OCI-LY3 (cell line): ENCODE data around the gene VPS13D.

Source experiments
- H2AFZ ChIP-seq: fragments of 200-600, 300-600 bp; shearing (Covaris generic); 2 replicates; pipeline ENCODE4 v1.6.0; 2014; ENCODE audit warnings: antibody characterized with exemption, low read depth, low read length
- H3K27ac ChIP-seq: fragments of 200-600, 300-600 bp; sonication (generic); 2 replicates; pipeline ENCODE4 v1.5.1; 2014; ENCODE audit warnings: mild to moderate bottlenecking, low read length, moderate library complexity, mixed read lengths
- H3K27me3 ChIP-seq: fragments of 200-600, 300-600 bp; sonication (generic); 2 replicates; pipeline ENCODE4 v1.6.1; 2014; ENCODE audit warnings: low read depth, low read length, mixed read lengths
- H3K36me3 ChIP-seq: fragments of 200-600, 300-600 bp; sonication (generic); replicated peaks from 2 replicates; pipeline ENCODE3; 2014; ENCODE audit warnings: low read depth, low read length, mixed read lengths
- H3K4me1 ChIP-seq: fragments of 300-600, 200-600 bp; sonication (generic); 2 replicates; pipeline ENCODE4 v1.6.1; 2014; ENCODE audit warnings: low read length, mixed read lengths
- H3K4me2 ChIP-seq: fragments of 200-600, 300-600 bp; sonication (generic); 2 replicates; pipeline ENCODE4 v1.6.1; 2014; ENCODE audit warnings: low read length, mixed read lengths
- H3K4me3 ChIP-seq: fragments of 300-600, 200-600 bp; sonication (generic); 2 replicates; pipeline ENCODE4 v1.5.1; 2014; ENCODE audit warnings: antibody characterized with exemption, mild to moderate bottlenecking, low read length, moderate library complexity
- H3K79me2 ChIP-seq: fragments of 300-600, 200-600 bp; shearing (Covaris generic); 2 replicates; pipeline ENCODE4 v1.6.1; 2014; ENCODE audit warnings: mild to moderate bottlenecking, low read length, mixed read lengths
- H3K9ac ChIP-seq: fragments of 300-600, 200-600 bp; shearing (Covaris generic); 2 replicates; pipeline ENCODE4 v1.6.0; 2014; ENCODE audit warnings: mild to moderate bottlenecking, low read length, moderate library complexity
- H3K9me3 ChIP-seq: fragments of 200-600, 300-600 bp; shearing (Covaris generic); 2 replicates; pipeline ENCODE4 v1.6.1; 2014; ENCODE audit warnings: low read length, mixed read lengths; ENCODE audit not compliant: insufficient read depth
- H4K20me1 ChIP-seq: fragments of 200-600, 300-600 bp; sonication (generic); 2 replicates; pipeline ENCODE4 v1.6.1; 2016; ENCODE audit warnings: low read length, mixed read lengths; ENCODE audit not compliant: insufficient read depth
- CTCF ChIP-seq: fragments of 200-600, 300-600 bp; sonication (generic); IDR thresholded peaks from 2 replicates; pipeline ENCODE4 v1.5.1; 2014; ENCODE audit warnings: antibody characterized with exemption, low read length, low read depth
- EZH2phosphoT487 ChIP-seq: fragments of 200-600 bp; shearing (Covaris generic); IDR thresholded peaks from 2 replicates; pipeline ENCODE4 v1.6.1; 2018; ENCODE audit warnings: antibody characterized with exemption, mixed run types, low read depth

Gene VPS13D

GRCh38 chr1:12544357-12544756, 314.5 kb downstream of the VPS13D start:
- Histone ChIP-seq H3K27me3 (no peaks in the 10 kb centered on the region), H3K9me3 (no peaks in the 10 kb centered on the region), H3K4me2 (no peak overlapping the region), H3K4me3 (no peak overlapping the region), H3K9ac (no peak overlapping the region), H3K79me2 (no peaks in the 10 kb centered on the region), H2AFZ (no peak overlapping the region), H3K4me1 (no peaks in the 10 kb centered on the region), H3K36me3 (no peaks in the 10 kb centered on the region), H3K27ac (no peak overlapping the region), H4K20me1 (no peaks in the 10 kb centered on the region)
- TF ChIP-seq EZH2phosphoT487 (no peak), CTCF (no peak)

- Histone ChIP-seq H2AFZ (no peak overlapping the region), H3K4me1 (no peaks in the 10 kb centered on the region), H3K9ac (no peak overlapping the region), H3K9me3 (no peaks in the 10 kb centered on the region), H3K27ac (no peak overlapping the region), H3K4me2 (no peak overlapping the region), H3K27me3 (no peaks in the 10 kb centered on the region), H4K20me1 (no peaks in the 10 kb centered on the region), H3K79me2 (no peaks in the 10 kb centered on the region), H3K36me3 (no peaks in the 10 kb centered on the region), H3K4me3 (no peak overlapping the region)
- TF ChIP-seq CTCF (no peak), EZH2phosphoT487 (no peak)
These were observed 315.2 kb downstream of the VPS13D start for GRCh38 chr1:12544992-12545391.

- Histone ChIP-seq H3K27ac (no peak overlapping the region), H3K27me3 (no peaks in the 10 kb centered on the region), H3K9ac (no peak overlapping the region), H2AFZ (no peak overlapping the region), H3K9me3 (no peaks in the 10 kb centered on the region), H3K4me2 (no peak overlapping the region), H4K20me1 (no peaks in the 10 kb centered on the region), H3K79me2 (no peaks in the 10 kb centered on the region), H3K4me3 (no peak overlapping the region), H3K4me1 (no peaks in the 10 kb centered on the region), H3K36me3 (no peaks in the 10 kb centered on the region)
- TF ChIP-seq CTCF, result no peak
- TF ChIP-seq EZH2phosphoT487, result no peak
These were observed 317.1 kb downstream of the VPS13D start for GRCh38 chr1:12546771-12547585.

GRCh38 chr1:12547586-12548225, 317.9 kb downstream of the VPS13D start:
- Histone ChIP-seq H3K9ac (no peak overlapping the region), H2AFZ (no peak overlapping the region), H3K4me1 (no peaks in the 10 kb centered on the region), H3K27ac (no peak overlapping the region), H3K36me3 (no peaks in the 10 kb centered on the region), H3K27me3 (no peaks in the 10 kb centered on the region), H3K9me3 (no peaks in the 10 kb centered on the region), H3K4me3 (no peak overlapping the region), H3K4me2 (no peak overlapping the region), H3K79me2 (no peaks in the 10 kb centered on the region), H4K20me1 (no peaks in the 10 kb centered on the region)
- TF ChIP-seq CTCF (no peak), EZH2phosphoT487 (no peak)
